Stimulated activated CD8-positive, alpha-beta memory T cell treated with anti-CD3 and anti-CD28 coated beads, Interleukin-15, amount 100 ng/mL, for 4 hours (primary cell): ENCODE results near the gene COX19.

Experiments used
- DNase-seq, 2 donors: peaks; one replicate each; pipeline ENCODE4 v3.0.0-alpha.2; 2020; ENCODE audit warnings: low read depth in 2 of 2

Gene COX19

DNA sequence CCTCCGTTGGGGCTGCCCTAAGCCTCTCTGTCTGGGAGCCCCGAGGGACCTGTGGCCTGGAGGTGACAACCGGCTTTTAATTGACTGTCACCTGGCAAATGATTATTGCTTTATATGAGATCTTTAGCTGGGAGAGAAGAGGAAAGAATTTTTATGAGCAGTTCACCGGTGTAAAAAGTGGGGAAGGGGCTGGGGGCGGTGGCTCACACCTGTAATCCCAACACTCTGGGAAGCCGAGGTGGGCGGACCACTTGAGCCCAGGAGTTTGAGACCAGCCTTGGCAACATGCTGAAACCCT, 2.6 kb upstream of the COX19 start:
- no peak for DNase-seq

DNA sequence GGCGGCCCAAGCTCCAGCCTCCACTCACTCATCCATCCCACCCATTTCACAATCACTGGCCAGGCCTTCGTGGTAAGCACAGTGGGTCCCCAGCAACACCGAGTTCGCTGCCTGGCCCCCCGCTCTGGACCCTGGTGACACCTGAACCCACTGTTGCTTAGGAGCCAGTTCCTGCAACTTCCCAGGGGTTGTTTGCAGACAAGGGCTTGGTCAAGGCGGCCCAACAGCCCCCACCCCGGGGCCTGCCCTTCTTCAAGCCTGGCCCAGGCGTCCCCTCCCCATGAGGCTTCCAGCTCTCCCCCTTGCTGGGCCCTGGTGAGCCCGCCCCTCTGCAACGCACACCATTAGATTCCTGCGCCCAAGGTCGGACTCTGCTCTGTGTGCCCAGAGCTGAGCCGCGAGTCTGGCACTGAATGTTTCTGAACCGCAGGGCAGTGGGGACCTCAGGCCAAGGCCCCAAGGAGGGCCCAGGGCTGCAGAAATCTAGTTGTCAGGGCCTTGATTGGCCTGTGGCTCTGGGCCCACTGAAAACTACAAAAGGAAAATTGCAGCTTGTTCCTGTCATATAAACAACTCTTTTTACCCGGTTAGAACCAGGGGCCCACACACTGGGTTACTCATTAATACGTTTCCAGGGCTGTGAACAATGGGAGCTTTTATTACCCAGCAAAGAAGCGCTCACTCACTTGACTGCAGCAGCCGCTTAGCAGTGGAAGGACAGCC, 2.1 kb upstream of the COX19 start:
- DNase-seq, result no peak

DNA sequence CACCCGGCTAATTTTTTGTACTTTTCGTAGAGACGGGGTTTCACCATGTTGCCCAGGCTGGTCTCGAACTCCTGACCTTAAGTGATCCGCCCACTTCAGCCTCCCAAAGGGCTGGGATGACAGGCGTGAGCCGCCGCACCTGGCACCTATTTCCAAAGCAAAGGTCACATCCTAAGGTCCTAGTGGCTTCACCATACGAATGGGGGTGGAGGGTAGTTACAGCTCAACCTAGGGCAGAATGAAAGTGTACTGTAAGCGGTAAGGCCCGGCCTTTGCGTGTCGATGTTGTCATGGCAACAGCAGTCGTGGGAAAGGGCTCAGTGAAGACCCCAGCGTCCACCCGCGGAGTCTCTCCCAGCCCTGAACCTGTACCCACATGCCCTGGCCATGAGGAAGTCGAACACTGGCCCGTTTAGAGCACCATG, 1.6 kb upstream of the COX19 start:
- no peak for DNase-seq

DNA sequence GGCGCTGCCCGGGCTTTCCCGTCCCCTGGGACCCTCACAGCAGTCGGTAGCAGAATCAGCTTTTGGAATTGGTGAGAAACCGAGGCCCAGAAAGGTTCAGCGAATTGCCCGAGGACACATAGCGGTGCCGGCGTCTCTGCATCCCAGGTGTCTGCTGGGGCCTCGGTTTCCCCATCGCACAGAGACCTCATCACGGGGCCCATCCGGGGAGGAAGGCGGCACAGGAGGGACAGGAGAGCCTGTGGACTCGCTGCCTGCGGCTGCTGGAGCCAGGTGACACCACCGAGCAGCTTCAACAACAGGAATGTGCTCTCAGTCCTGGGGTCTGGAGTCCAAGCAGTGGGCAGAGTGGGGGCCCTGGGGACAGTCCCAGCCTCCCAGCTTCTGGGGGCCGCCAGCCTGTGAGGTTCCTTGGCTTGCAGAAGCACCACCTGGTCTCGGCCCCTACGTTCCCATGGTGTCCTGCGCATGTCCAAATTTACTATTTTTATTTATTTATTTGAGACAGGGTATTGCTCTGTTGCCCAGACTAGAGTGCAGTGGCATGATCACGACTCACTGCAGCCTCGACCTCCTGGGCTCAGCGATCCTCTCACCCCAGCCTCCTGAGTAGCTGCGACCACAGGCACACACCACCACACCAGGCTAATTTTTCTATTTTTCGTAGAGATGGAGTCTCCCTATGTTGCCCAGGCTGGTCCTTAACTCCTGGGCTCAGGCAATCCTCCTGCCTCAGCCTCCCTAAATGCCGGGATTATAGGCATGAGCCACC, 539 bp upstream of the COX19 start:
- DNase-seq, result no peak

DNA sequence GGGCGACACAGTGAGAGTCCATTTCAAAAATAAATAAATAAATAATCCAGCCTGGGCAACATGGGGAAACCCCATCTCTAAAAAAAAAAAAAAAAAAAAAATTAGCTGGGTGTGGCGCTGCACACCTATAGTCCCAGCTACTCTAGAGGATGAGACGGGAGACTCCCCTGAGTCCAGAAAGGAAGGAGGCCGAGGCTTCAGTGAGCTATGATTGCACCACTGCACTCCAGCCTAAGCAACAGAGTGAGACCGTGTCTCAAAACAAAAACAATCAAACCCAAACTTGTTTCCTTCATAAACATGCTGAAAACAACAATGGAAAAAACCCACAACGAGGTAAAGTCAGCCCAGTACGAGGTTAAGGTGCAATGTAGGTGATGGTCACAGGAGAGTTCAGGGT, 1.2 kb downstream of the COX19 start:
- DNase-seq, result no peak

DNA sequence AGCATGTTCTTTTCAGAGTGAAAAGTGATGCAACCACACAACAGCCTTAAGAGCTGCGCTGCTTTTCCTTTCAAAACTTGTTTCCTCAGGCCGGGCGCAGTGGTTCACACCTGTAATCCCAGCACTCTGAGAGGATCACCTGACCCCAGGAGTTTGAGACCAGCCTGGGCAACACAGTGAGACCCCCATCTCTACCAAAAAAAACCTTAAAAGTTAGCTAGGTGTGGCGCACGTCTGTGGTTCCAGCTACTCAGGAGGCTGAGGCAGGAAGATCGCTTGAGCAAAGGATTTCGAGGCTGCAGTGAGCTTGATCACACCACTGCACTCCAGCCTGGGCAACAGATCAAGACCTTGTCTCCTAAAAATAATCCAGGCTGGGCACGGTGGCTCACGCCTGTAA, 2.0 kb downstream of the COX19 start:
- DNase-seq, result no peak

DNA sequence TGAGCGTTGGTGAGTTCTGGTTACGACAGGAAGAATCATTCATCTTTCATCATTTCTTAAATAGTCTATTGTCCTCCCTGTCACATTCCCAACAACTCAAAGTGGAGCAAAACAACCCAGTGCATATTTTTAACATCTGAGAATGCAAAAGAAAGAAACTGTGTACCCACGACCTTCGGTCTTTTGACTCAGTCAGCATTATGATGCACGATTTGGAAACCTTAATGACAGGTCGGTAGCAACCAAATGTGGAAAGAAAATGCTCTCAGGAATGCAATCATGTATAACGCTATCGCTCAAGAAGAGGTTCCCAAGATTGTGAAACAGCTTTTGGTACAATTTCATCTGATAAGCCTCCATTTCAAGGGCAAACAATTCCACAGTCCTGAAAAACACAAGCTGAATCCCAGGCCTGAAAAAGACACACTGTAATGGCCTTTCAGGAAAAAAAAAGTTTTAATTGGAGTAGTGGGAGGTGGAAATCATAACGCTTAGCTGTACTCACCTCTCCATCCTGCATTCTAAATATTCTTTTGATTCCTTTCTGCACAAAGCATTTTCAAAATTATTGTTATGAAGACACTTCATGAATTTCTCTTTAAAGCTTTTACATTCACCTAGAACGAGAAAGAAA, 2.6 kb downstream of the COX19 start:
- DNase-seq, result no peak

DNA sequence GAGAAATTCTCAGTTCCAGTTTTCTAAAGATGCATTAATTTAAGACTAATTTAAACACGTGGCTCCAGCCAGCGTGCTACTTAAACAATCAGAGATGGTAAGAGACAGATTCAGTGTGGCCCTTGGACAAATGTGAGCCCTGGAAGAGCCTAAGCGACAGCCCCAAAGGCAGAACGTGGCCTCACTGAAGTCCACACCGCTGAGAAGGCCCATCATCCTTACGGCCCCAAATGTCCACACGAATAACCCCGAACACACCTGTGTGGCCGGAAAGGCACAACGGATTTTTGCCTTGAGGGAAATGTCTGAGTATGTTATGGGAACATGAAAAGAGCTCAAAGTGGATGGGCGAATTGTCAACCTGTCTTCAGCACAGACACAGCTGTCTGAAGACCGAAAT, 3.2 kb downstream of the COX19 start:
- DNase-seq, result no peak

DNA sequence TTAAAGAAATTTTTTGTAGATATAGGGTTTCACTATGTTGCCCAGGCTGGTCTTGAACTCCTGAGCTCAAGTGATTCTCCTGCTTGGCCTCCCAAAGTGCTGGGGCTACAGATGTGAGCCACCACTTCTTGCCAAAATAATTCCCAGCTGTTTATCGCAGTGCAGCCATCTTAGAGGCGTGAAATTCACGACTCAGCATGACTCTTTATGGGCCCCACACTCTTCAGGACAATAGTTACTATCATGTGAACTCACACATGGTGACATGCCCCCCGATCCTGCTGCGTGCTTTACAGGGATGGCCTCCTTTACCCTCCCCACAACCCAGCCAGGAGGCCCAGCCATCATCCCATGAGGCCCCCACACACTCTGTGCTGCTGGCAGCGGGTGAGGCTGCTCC, 4.6 kb downstream of the COX19 start:
- DNase-seq, result no peak

DNA sequence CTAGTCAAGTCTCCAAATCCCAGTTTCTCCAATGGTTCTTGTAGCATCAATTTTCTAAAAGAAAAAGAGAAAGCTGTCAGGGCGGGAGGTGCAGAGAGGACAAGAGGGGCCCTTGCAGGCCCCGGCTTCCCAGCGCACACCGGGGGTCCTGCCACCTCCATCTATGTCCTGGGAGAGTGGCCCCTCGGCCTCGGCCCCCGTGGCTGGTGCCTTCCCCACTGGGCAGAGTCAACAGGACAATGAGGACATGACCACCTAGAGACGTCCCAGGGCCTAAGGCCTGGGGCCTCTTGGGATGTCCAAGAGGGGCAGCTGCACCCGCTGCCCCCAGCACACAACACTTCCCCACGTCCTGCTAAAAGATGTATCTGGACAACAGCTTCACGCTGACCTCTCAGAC, 5.9 kb downstream of the COX19 start:
- DNase-seq, result no peak

DNA sequence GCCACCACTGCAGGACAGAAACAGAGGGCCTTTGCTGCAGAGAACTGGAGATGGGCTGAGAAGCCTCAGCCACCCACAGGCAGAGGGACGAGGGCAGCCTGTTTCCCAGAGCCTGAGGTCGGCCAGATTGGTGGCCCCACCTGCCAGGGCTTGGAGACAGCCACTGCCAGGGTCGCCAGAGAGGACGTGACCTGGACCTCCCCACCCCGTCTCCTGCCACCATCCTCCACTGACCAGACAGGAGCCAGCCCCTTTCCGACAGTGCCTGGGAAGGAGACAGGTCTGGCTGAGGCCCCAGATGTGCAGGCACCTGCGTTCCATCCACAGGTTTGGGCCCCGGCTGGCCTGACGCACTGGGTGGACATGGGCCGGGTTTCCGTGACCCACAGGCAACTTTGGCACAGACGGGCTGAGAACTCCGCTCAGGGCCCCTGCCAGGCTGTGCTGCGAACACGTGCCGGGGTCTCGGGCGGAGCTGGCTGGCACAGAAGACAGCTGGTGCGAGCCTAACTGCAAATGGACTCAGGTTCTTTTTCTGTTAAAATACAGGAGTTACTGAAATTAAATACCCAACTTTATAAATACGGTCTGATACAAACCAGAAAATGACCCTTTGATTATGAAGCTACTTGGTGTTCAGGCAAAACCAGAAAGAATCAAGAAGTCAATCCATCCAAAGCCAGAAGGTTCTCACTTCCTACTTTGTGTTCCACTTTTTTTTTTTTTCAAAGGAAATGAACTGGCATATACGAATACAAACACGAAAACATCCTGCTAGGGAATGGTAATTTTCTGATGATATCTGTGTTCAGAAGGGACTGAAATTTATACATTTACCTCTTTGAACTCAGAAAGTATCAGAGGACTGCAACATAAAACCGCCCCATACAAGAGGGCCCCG, 6.9 kb downstream of the COX19 start:
- DNase-seq, result no peak

DNA sequence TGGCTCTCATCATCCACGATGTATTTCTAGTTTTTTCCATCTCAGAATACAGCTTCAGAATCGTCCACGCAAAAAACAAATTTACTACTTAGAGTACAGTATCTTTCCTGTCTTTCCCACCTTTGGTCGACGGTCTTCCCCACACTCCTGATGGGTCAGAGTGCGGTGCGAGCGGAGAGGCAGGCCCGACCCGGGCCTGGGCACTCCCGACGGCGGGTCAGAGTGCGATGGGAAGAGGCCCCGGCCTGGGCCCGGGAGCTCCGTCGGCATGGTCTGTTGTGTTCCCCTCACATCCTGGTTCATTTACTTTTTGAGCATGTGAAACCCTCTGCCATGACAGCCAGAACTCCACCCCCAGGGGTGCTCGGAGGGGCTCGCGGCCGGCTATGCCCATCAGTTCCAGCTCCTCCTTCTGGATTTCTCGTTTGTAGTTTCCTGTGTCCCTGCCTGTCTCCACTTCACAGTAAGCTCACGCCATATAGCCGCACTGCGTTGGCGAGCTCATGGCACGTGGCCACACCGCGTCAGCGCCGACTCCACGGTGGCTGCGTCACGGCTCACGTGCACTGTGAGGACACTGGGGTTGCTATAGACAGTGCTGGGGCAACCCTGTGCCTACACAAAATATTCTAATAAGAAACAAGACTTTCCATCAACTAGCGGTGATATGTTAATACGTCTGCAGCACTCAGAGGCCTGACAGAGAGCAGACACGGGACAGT, 7.8 kb downstream of the COX19 start:
- DNase-seq, result no peak

DNA sequence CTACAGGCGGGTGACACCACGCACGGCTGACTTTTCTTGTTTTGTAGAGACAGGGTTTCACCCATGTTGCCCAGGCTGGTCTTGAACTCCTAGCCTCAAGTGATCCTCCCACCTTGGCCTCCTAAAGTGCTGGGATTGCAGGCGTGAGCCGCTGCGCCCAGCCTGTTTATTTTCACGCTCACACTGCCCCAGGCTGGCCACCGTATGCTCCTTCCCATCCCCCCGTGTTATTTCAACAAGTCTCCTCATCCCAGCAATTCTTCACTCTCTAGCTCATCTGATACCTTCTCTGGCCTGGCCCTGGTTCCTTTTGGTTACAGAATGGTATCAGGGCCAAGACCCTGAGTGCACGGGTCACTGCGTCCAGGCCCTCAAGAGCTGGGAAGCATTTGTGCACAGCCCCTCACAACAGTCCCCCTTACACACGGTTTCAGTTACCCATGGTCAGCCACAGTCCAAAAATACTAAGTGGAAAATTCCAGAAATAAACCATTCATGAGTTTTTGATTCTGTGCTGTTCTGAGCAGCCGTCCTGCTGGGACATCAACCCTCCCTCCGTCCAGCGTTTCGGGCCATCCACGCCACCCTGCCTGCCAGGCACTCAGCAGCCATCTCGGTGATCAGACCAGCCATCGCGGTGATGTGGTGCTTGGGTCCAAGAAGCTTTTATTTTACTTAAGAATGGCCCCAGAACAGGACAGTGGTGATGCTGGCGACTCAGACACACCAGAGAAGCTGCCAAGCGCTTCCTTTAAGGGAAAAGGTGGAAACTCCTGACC, 8.9 kb downstream of the COX19 start:
- DNase-seq, result no peak

DNA sequence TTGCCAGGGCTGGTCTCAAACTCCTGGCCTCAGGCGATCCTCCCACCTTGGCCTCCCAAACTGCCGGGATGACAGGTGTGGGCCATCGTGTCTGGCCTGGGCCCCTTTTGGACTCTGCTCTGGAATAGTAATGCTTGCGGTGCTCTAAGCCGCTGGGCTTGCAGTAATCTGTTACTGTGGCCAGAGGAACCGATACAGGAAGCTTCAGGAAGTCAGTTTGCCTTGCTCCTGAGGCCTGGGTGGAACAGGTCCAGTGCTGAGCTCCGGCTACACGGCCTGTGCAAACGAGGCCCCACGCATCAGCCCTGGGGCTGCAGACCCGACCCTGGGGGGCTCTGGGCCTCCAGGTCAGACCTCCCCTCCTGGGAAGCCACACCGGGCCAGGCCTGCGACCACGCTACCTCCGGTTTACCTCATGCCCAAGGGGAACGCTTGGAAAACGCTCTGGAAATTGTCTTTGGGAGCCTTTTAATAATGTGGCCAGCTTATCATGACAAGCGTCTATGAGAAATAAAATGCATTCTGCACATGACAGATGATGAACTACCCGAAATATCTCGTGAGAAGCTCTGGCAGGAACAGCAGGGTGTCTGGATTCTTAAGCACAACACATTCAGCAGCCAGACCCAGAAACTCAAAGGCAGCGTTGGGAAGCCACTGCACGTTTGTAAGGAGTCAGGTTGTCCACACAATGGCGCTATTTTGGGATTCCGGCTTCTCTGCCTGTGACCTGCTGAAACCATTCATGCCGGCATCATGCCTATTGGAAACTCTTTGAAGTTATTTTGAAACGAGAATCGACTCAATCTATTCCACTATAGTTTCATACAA, 10.7 kb downstream of the COX19 start:
- no peak for DNase-seq

DNA sequence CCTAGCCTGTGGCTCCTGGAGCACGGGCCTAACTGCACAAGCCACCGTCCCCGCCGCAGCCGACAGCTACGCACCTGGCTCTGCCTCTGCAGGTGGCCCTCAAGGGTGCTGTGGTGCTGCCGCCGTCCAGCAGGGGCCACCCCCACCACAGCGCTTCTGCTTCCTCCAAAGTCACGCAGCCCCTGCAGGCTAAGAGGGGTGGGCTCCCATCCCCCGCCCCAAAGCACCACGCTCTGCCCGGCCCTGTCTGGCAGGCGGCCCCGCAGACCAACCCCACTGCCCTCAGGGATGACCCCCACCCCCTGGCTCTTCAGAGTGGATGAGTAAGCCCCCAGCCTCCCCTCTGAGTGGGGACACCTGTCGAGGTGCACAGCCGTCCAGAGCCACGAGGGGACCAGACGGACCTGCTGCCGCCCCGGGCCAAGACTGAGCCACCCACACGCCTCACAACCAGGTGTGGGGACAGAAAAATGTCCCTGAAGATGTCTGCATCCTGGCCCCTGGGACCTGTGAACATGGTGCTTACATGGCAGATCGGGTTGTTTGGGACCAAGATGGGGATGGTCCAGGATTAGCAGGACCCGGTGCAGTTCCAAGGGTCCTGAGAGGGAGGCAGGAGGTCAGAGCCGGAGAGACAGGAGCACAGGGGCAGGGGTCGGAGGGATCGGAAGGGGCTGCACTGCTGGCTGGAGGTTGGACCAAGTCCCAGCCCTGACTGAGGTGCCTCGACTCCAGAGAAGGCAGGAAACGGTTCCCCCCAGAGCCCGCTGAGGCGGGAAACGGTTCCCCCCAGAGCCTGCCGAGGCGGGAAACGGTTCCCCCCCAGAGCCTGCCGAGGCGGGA, 11.9 kb downstream of the COX19 start:
- no peak for DNase-seq

DNA sequence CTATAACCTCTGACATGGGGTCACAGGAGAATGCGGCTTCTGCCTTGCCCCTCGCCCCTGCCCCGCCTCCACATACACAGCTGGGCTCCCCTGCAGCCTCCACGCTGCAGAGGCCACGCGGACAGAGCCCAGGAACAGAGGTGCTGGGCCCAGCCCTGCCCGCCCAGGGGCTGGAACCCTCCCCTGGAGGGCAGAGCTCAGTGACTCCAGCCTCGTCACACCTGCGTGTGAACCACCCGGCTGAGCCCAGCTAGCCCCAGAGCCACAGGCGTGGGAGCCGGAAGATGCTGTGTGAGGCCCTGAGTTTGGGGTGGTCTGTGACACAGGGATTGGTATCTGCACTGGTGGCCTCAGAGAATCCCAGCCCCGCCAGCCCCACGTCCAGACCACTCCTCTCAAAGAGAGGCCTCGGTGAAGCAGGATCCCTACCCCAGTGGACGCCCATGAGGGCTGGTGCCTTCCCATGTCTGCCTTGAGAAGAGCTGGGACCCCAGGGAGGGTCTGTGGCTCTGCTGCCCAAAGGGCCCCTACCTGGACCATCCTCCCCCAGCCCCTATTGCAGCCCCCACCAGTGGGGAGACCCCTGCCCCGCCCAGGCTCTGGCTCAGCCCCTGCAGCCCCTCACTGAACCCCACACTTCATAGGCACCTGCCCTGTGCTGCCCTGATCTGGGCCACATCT, 12.8 kb downstream of the COX19 start:
- DNase-seq, result no peak

DNA sequence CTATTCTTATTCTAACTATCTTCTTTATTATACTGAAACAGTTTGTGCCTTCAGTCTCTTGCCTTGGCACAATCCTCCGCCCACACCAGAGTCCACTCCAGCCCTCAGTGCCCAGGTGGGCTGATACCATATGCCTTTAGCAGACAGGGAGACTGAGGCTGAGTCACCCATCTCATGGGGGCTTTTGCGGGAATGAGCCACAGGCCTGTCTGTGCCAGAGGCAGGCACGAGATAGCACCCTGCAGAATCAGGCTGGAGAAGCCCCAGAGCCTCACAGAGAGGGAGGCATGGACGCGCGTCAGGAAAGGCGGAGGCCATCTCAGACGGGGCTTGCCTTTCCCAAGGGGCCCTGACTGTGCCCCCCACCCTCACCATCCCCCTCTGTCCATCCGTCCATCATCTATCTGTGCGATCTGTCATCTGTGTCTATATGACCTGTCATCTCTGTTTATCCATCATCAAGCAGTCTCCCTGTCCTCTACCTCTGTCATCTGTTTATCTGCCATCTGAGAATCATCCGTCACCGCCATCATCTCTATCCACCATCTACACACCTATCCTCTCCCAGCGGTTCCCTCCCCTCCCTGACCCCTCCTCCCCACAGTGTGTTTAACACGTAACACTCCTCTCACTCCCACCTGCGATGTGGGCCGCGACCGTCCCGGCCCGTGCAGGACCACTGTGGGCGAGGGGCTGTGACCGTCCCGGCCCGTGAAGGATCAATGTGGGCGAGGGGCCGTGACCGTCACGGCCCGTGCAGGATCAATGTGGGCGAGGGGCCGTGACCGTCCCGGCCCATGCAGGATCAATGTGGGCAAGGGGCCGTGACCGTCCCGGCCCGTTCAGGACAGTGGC, 13.6 kb downstream of the COX19 start:
- no peak for DNase-seq
